Skin of body (tissue), 2 donors: ENCODE data around the gene PFKFB4. TPM values are rescaled to one million over a fixed set of nuclear protein-coding genes. Genes with fewer than 3 reads are reported as not detected.
"Not testable (repeated sequence)": the region's sequence is repeated elsewhere in the genome, so short reads cannot be mapped to it uniquely, and the experiment has no call there.

Experiments used
- DNase-seq: peaks from one replicate; lab custom pipeline; 2025; lab: John Stamatoyannopoulos, UW
- total RNA-seq: library from RNA; depleted of rRNA; stranded (reverse); fragments of >200 nt; gene quantifications from one replicate; pipeline ENCODE4 v1.2.3, GENCODE V29; 2014

The PFKFB4 gene
- total RNA-seq, 1 donor from 2014 or later: 5.4 TPM

DNA sequence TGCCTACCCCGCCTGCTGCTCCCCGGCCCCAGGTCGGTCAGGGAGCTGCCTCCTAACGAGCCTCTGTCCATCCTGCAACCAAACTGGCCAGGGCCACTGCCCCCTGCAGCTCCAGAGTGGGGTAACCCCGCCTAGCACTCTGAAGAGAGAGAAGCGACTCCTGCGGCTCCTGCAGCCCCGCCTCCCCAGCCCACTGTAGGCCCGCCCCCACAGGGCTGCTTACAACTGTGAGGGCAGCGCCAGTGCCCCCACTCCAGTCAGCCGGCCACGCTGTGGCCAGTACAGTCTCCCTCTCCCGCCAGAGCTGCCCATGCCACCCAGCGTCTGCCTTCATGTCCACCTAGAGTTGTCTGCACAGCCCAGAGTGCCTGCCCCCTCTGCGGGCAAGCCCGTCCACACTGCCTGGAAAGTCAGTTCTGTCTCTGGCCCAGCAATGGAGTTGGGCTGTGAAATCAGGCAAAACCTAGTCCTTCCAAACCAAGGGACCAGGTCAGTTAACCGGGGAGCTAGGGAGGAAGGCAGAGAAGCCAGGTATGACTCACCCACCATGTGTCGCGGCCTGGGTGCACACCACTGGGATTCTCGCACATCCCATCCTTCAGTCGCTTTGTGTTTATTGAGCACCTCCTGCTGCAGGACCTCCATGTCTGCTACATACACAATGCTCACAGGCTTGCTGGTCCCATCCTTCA, 4.6 kb upstream of the PFKFB4 start:
- DNase-seq: no peak

DNA sequence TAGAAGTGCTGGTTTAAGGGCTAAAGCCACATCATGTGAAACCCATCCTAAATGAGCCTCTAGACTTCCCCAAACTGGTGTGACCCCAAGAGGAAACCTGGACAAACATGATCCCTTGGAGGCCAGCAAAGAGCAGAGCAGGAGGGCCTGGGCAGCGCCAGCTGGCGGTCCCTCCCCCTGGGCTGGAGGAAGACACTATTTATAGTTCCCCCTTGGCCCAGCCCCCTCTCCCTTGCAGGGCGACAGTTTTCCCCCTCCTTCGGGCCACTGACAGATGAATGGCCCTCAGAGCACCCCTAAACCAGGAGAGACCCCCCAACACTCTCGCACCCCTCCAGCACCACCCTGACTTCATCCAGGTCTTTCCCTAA, 4.0 kb upstream of the PFKFB4 start:
- DNase-seq: no peak

DNA sequence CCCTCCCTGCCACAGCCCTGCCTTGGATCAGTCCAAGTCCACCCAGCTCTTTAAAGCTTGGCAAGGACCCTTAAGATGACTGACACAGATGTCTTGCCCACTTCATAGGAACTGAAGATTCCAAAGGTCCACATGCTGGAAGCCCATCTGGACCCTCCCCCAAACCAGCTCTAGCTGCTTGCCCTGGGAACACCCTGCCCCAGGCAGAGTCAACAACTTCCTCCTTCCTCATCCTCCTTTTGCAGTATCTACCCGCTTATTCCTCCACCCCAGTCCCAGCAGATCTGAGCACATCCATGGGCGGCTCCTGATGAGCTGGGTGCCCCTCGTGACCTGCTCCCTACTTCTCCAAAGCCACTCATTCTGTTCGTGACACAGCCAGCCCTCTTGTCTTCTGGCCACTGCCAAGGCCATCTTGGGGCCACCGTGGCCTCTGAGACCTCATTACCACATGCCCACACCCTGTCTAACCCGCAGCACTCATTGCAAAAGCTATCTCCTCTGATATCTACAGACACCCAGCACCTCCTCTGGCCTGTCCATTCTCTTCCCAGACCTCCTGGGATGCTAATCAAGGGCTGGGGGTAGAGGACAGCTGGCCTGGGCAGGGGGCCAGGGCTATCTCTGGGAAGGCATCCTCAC, 2.0 kb upstream of the PFKFB4 start:
- DNase-seq: no peak

DNA sequence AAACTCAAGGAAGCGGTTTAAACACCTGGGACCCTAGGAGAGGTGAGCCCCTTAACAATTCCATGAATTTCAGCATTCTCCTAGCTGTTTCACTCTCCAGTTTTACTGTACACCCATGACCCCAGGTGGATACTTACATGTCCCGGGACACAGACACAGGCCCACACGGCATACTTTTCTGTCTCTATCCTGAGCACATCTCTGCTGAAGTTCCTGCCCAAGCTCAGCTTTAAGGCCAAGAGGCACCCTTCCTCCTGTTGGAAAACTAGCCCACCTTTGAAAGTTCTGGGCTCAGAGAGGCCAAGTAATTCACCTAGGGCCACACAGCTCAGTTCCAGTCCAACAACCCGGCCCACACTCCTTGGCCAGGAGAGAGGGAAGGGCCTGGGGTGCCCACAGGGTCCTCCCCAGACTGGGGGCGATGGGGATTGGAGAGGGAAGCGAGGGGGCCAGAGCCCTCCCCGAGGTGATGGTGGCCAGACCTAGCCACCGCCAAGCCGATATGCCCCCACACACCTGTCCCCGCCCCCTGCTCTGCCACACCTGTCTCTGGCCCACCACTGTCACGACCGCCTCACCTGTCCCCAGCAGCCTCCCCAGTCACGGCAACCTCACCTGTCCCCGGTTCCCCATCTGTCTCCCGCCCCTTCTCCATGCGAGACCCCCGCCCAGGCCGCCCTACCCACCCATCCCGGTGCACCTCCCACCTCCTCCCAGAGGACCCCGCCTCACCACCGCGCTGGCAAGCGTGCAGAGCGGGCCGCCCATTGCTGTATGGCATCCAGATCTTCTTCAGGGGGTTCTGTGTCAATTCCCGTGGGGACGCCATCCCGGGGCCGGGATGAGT, 431 bp downstream of the PFKFB4 start:
- no peak for DNase-seq

DNA sequence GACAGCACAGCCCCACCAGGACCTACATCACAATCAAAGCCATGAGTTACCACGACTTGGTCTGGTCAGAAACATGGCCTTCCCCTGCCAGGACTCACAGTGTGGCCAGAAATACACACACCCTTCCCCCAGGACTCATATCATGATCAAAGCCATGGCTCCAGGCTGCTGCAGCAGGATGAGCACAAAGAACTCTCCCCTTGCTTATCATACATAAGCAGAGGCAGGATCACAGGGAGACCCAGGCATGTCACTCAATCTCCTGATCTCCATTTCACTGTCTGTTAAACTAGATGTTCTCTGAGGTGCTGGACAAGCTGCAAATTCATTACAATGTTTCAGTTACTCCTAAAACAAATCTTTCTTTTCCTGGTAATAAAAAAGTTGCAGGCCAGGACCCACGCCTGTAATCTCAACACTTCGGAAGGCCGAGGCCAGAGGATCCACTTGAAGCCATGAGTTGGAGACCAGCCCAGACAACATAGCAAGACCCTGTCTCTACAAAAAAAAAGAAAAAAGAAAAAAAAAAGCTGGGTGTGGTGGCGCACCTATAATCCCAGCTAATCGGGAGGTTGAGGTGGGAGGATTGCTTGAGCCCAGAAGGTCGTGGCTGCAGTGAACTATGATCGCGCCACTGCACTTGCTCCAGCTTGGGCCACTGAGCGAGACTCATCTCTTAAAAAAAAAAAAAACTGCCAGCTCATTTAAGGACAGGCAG, 1.2 kb downstream of the PFKFB4 start:
- no peak for DNase-seq

DNA sequence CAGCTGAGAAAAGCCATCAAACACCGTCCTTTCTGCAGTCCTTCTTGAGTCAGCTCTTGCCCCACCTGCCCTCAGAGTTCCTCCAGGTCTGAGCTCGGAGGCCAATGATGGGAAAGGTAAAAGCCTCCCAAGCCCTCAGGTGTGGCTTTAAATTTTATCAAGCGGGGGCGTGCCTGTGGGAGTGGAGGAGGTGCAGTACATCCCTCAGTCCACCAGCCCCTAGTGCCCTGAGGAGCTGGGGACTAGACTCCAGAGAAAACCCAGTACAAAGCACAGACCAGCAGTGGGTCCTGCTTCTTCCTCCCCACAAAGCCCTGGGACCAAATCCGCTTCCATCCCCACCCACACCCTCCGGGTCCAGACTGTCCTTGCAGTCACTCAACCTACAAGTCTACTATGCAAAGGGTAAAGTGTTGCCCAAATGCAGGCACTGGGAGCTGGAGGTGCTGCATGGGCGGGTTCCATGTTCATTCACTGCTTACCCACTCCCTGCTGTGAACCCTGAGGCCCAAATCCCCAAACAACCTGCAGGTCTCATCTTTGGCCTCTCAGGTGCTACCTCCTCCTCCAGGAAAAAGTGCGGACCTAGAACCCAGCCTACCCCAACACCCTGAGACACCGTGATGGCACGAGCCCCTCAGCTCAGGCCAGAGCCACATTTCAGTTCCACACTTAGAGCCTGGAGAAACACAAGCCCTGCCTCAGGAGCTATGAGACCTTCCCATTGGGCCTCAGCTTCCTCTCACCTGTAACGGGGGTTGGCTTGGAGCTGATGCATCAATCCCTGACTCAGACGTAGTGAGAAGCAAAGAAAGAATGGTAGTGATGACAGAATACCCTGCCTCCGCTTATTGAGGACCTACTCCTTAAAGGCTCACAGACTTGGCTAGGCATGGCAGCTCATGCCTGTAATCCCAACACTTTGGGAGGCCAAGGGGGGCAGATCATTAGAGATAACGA, 2.4 kb downstream of the PFKFB4 start:
- DNase-seq: no peak

DNA sequence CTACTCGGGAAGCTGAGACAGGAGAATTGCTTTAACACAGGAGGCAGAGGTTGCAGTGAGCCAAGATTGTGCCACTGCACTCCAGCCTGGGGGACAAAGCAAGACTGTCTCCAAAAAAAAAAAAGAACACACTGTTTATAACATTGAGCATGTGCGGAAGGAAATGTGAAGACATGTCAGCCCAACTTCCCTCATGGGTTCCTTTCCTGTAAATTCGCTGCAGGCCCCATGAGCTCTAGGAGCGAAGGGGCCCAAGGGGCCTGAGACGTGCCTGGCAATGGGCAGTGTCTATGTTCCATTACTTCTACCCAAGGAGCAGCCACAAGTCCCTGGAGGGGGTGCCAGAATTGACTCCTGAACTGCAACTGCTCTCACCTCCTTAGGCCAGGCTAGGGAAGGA, 3.2 kb downstream of the PFKFB4 start:
- DNase-seq: no peak

DNA sequence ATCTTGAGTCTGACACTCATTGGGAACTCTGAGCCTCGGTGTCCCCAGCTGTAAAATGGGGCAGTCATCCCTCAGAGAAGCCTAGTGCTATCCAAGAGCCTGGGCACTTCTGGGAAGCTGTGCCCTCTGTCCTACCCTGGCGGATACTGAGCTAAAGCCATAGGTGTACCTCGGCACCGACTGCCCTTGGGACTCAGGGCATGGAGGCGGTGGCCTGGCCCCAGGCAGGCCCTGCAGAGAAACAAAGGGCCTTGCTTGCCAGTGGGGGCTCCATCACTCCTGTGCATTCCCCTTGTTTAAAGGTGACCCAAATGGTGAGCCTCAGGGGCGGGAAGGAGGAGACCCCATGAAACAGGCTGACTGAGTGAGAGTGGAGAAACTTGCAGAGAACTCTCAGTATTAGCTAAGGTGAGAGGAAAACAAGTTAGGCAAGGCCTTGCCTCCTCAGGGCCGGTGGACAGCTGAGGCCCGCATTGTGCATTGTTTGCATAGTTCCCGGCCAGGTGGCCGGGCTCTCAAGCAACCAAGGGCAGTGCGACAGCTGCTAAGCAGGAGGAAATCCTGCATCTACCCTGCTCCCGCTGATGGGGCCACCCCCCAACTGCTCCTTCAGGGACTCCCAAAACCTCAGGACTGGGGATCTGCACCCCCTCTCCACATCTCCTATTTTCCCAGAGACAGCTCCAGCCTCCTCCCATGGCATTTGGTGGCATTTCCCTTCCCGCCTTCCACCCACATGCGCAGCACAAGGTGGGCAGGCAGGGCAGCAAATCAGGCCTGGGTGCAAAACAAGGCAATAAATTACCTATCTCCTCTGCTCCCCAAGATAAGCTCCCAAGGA, 4.3 kb downstream of the PFKFB4 start:
- no peak for DNase-seq

DNA sequence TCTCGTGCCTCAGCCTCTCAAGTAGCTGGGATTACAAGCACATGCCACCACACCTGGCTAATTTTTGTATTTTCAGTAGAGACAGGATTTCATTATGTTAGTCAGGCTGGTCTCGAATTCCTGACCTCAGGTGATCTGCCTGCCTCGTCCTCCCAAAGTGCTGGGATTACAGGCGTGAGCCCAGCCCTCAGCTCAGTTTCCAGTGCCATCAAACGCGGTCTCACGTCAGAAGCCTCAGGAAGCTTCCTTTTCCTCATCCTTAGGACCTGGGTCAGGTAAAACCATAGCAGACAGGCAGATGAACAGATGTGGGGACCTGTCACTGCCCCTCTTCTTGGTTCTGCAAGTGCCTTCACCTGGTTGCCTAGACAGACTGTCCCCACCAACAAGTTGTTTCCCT, 5.0 kb downstream of the PFKFB4 start:
- not testable (repeated sequence) for DNase-seq

DNA sequence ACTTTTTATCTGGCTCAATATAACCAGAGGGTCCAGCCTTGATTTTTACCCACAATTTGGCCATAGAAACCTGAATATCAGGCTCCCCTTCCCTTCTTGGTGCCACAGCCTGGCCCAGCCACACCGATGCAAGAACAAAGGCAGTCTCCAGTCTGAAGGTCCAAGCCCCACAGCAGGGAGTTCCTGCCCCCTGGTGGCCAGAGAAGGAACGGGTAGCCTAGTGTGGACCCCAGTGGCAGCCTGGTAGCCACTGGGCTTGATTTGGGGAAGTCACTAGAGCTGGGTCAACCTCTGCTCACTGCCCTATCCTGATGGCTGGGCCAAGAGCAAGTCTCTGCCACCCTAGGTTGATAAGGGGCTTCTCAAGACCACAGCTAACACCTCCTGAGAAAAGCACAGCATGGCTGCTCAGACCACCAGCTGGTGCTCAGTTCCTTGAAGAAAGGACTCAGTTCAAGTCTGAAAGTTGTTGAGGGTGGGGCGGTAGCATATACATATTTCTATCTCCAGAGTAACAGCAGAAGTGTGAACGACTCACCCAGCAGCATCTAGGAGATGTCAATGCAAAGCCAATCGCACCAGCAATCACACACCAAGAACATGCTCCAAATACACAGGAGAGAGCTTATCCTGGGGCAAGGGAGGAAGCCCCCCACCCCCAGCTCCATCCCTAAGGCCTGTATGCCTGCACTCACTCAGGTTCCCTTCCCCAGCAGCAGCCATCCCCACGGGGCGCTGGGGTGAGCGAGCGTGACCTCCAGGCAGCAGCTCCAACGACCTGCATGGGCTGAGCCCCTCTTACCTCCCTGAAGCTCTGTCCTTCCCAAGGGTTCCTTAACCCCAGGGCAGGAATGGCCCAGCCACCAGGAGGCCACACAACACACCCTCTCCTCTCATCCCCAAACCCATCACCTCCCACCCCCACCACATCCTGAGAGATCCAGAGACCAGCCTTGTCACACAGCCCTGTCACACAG, 7.6 kb downstream of the PFKFB4 start:
- peak; percentile 22 for DNase-seq

DNA sequence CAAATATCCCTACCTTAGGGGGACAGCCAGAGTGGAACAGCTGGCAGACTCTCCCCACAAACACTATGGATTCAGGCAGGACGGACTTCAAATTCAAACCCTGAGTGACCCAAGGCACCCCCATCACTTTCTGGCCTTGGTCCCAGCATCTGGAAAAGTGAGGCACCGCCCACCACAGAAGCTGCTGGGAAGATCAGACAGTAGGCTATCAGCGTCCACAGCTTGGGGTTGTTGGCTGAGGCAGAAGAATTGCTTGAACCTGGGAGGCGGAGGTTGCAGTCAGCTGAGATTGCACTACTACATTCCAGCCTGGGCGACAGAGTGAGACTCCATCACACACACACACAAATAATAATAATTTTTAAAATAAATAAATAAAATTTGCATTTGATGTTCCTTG, 8.5 kb downstream of the PFKFB4 start:
- no peak for DNase-seq

DNA sequence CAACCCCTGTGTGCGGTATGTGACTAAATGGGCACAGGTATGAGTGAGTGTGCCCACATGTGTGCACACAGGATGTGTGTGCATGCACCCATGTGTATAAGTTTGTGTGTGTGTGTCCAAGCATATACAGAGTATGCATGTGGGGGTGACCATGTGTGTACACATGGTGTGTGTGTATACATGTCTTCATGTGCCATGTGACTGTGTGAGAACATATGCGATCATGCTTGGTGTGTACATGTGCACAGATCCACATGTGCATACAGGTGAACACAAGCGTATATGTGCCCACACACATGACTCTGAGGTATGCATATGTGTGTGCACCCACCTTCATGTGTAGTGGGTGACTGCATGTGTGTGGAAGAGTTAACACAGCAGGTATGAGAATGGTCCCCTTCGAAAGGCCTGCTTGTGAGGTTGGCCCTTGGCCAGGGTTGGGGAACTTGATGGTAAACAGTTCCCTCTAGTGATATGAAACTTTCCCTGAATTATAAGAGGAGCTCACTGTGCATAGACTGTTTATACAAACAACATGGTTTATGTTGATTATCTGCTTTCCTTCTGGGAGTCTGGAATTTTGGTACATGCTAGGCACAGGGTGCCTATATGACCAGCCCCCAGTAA, 10.3 kb downstream of the PFKFB4 start:
- DNase-seq: no peak

DNA sequence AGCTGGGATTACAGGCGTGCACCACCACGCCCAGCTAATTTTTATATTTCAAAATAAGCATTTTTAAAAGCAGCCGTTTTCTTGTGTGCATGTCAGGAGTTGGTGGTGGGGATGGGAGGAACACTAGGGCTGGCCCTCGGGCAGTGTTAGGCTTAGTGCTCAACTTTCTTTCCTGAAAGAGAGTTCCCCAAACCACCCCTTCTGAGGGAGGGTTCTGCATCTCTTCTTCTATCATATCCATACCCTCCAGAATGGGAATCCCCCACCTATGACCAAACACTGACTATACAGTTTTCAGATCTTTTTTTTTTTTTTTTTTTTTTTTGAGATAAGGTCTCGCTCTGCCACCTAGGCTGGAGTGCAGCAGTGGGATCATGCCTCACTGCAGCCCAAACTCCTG, 12.5 kb downstream of the PFKFB4 start:
- no peak for DNase-seq

DNA sequence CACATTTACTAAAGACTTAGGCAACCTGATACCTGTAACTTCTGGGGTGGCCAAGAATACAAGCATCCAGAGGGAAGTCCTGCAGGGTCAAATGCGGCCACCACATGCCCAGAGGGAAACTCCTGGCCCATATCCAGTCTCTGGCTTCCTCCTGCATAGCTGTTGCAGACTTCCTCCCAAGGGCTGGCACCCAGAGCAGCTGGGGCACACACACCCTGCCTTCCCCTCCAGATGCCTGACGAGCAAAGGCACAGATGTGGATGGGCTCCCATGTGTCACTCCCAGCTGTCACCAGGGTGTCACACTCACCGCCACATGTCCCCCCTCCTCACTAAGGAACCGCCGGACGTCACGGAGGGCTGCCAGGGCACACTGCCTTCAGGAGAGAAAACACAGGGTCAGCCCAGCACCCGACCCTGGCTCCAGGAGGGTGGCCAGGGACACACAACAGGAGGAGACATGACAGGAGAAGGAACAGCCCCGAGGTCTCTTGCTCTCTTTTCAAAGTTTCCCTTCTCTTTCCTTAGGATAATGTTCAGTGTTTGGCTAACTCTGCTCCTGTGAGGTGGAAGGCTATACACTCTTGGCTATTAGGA, 13.2 kb downstream of the PFKFB4 start:
- DNase-seq: no peak

DNA sequence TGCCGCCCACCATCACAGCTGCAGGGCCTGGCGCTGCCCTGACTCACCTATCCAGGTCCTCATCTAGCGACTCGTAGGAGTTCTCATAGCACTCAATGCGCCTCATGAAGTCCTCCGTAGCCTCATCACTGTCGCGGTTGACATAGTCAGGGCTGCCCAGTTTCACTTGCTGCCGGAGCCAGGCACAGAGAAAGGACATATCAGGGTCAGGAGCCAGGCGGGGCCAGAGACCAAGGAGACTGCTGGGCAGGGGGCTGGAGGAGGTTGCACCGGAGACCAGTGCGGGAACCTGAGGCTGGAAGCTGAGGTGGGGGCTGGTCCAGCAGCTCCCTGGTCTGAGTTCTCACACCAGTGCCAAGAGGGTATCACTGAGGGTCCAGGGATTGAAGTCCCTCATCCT, 18.2 kb downstream of the PFKFB4 start:
- DNase-seq: no peak

DNA sequence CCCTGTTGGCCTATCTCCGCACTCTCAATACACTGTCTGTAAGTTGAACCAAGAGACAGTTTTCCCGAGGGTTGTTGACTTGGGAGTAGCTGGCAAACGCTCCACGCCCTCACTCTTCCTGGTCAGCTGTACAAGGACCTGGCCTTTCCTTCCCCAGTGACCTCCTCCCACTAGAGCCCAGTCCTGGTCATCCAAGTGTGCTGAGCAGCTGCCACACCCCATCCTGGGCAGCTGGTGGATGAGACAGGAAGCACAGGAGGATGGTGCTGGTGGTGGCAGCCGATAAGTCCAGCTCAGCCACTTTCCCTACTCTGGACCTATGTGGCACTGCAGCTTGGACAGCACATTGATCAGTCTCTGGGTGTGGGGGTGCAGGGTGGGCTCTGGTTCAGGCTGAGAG, 19.8 kb downstream of the PFKFB4 start:
- DNase-seq: no peak

DNA sequence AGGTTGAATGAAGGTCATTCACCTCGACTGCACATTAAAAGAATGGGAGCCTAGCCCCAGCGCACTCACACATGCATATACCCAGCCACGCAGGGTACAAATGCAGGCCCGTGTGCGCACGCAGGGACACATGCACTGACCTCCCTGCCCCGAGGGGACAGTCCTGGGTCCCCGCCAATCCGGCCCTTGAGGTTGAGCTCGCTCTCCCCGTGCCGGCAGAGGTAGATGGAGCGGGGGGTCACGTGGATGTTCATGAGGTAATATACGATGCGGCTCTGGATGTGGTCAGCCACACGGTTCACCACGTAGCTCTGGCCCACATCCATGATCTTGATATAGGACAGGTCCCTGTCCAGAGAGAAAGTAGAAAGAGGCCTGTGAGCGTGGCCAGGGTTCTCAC, 20.5 kb downstream of the PFKFB4 start:
- no peak for DNase-seq

DNA sequence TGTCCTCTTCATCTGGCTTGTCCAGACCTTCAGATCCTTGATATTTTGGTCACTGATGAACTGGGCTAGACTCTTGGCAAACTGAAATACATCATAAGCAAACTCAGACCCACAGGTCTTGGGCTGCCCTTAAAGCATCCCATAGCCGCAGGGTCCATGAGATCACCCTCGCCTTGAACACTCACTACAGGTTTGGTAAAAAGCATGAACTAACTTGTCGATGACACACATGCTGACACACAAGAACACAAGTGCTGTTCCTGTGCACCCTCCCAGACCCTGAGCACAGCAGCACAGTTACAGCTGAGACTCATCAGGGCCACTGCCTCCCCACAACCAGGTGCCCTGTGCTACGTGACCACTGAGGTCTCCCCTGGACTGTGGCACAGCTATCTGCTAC, 21.0 kb downstream of the PFKFB4 start:
- DNase-seq: no peak
